Gastrocnemius medialis (tissue), 4 donors: ENCODE results near the gene MAST4.

Source experiments
- CTCF ChIP-seq, 5 experiments: fragments of 450-650 bp in 3 of 5; fragments of 200-600 bp in 2 of 5; sonication (generic) in 2 of 5; IDR thresholded peaks in 4 of 5; conservative IDR thresholded peaks in 1 of 5; 1 replicate in 4 of 5; 2 replicates in 1 of 5; pipeline ENCODE4 v1.5.1; 2016 to 2019; ENCODE audit warnings: antibody characterized with exemption in 5 of 5, mild to moderate bottlenecking in 3 of 5, moderate library complexity in 3 of 5
- POLR2A ChIP-seq, 2 donors: fragments of 450-650 bp; IDR thresholded peaks; one replicate each; pipeline ENCODE4 v1.6.1; 2017; ENCODE audit warnings: antibody characterized with exemption in 2 of 2, mild to moderate bottlenecking in 2 of 2, moderate library complexity in 2 of 2

- no peak for TF ChIP-seq CTCF (IDR thresholded peaks at IDR 0.05 in 4 of 5, conservative IDR thresholded peaks at IDR 0.05 in 1 of 5)
- TF ChIP-seq POLR2A (IDR thresholded peaks at IDR 0.05): no peak
Observed at GRCh38 chr5:66863243-66864170, 267.3 kb downstream of the MAST4 start.
